Tibial nerve (tissue), 4 donors: ENCODE measurements around the gene HIVEP2.

Experiments
- CTCF ChIP-seq, 5 experiments: fragments of 200-600 bp in 3 of 5; fragments of 450-650 bp in 2 of 5; sonication (generic) in 3 of 5; IDR thresholded peaks; one replicate each; pipeline ENCODE4 v1.5.1; 2016 to 2019; ENCODE audit warnings: antibody characterized with exemption in 5 of 5, mild to moderate bottlenecking in 3 of 5, moderate library complexity in 2 of 5
- EP300 ChIP-seq, 2 donors: sonication (generic); formaldehyde crosslinking; IDR thresholded peaks; one replicate each; pipeline ENCODE4 v1.6.1; 2017; ENCODE audit warnings: antibody characterized with exemption in 2 of 2, mild to moderate bottlenecking in 1 of 2
- POLR2A ChIP-seq, 2 donors: fragments of 450-650 bp; IDR thresholded peaks; one replicate each; pipeline ENCODE4 v1.6.1; 2017; ENCODE audit warnings: antibody characterized with exemption in 2 of 2, mild to moderate bottlenecking in 2 of 2, moderate library complexity in 2 of 2

DNA sequence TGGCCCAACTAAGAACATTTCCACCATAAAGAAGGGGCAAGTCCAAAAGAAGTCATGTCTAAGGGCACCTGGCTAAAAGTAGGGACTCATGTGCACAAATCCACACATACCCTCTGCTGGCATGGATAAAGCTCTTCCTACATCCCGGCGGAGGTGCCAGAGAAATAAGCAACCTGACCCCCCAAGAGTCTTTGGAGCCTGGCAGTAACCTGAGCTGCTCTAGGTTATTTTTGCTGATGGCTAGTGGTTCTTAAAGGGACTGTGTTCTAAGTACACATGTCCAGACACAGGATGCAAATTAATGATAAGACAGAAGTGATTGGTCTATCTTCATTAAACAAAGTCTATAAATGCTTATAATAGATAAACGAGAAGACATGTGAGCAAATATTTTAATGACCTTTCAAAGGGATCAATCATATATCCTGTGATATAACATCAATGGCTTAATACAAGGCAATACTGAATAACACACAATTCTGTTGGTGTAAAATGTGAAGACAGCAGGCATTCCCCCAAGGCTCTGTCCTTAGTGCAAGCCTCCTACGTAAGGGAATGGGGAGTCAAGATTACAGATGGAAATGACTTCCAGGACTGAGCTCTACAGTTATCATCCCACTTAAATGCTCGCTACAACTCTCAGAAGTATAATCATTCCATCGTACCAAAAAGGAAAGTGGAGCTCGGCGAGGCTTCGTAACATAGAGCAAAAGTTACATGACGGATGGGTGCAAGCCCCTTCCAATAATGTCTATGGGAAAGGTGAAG lies 52.5 kb downstream of the HIVEP2 start:
- no peak for TF ChIP-seq POLR2A (IDR thresholded peaks at IDR 0.05)
- no peak for TF ChIP-seq CTCF (IDR thresholded peaks at IDR 0.05)
- no peak for TF ChIP-seq EP300 (IDR thresholded peaks at IDR 0.05)
